ENCODE data around the gene LRRC36. TPM values are rescaled to one million over a fixed set of nuclear protein-coding genes. Genes with fewer than 3 reads are reported as not detected.

LRRC36 gene
- total RNA-seq, 4 donors from 2014 or later = 0.30 to 4.6 (median 2.1) TPM; not detected in 1

GRCh38 chr16:67397036-67397801 lies 70.6 kb downstream of the LRRC36 start:
- no peak for DNase-seq (ENCODE audit: low spot score in 2 of 2)
- peak overlapping the region in 3 of 4 donors; percentile 78 to 88 (median 85) for H3K27ac ChIP-seq
- 46 to 56% methylated on average over 10 to 11 of the region's 15 CpGs for WGBS, 2 donors

GRCh38 chr16:67397812-67398545 lies 71.4 kb downstream of the LRRC36 start:
- no peak for DNase-seq (ENCODE audit: low spot score in 2 of 2)
- no peaks in the 10 kb centered on the region for H3K9me3 ChIP-seq
- 75 to 80% methylated on average over 15 to 21 of the region's 22 CpGs for WGBS, 2 donors
- no peak overlapping the region for H3K4me3 ChIP-seq
- TF ChIP-seq POLR2A (IDR thresholded peaks at IDR 0.05) (no peak), EP300 (IDR thresholded peaks at IDR 0.05) (no peak), CTCF (IDR thresholded peaks at IDR 0.05) (no peak)
- H3K27me3 ChIP-seq = no peaks in the 10 kb centered on the region
- H3K4me1 ChIP-seq = peaks cover 0 to 68% (median 42%) of the 10 kb centered on the region in 4 donors
- peak overlapping the region in 1 of 4 donors; percentile 85 for H3K27ac ChIP-seq
- H3K36me3 ChIP-seq = no peaks in the 10 kb centered on the region

More at GRCh38 chr16:67397036-67397801, 70.6 kb downstream of the LRRC36 start:
- no peaks in the 10 kb centered on the region for H3K9me3 ChIP-seq
- TF ChIP-seq POLR2A (IDR thresholded peaks at IDR 0.05) (no peak), CTCF (IDR thresholded peaks at IDR 0.05) (no peak), EP300 (IDR thresholded peaks at IDR 0.05) (no peak)
- no peak overlapping the region for H3K4me3 ChIP-seq
- no peaks in the 10 kb centered on the region for H3K27me3 ChIP-seq
- H3K36me3 ChIP-seq = no peaks in the 10 kb centered on the region
- peaks cover 0 to 76% (median 48%) of the 10 kb centered on the region in 4 donors for H3K4me1 ChIP-seq

- peaks cover 0 to 61% (median 35%) of the 10 kb centered on the region in 4 donors for H3K4me1 ChIP-seq
- H3K4me3 ChIP-seq = no peak overlapping the region
- DNase-seq (ENCODE audit: low spot score in 2 of 2) = no peak
- H3K27ac ChIP-seq = peak overlapping the region in 1 of 4 donors; percentile 85
- H3K27me3 ChIP-seq = no peaks in the 10 kb centered on the region
- no peaks in the 10 kb centered on the region for H3K9me3 ChIP-seq
- no peak for TF ChIP-seq EP300 (IDR thresholded peaks at IDR 0.05)
- WGBS, 2 donors = 86% methylated on average over 18 to 19 of the region's 19 CpGs
- H3K36me3 ChIP-seq = peaks cover 0 to 1% (median 0%) of the 10 kb centered on the region in 3 donors
These were observed 72.1 kb downstream of the LRRC36 start for GRCh38 chr16:67398546-67399217.

- H3K27me3 ChIP-seq = no peaks in the 10 kb centered on the region
- 10 to 13% methylated on average over 29 to 38 of the region's 42 CpGs for WGBS, 2 donors
- H3K9me3 ChIP-seq = no peaks in the 10 kb centered on the region
- H3K4me3 ChIP-seq = peak overlapping the region in 1 of 4 donors; percentile 19
- H3K36me3 ChIP-seq = peaks cover 0 to 7% (median 0%) of the 10 kb centered on the region in 3 donors
- H3K4me1 ChIP-seq = peaks cover 0 to 55% (median 31%) of the 10 kb centered on the region in 4 donors
- TF ChIP-seq CTCF (IDR thresholded peaks at IDR 0.05) (peak; percentile 75 to 84 (median 83)), POLR2A (IDR thresholded peaks at IDR 0.05) (no peak)
- H3K27ac ChIP-seq = peak overlapping the region in 1 of 4 donors; percentile 28
- no peak for DNase-seq (ENCODE audit: low spot score in 2 of 2)
These were observed 72.7 kb downstream of the LRRC36 start for GRCh38 chr16:67399218-67399733.

Data from tibial nerve (tissue), 4 donors.